Kidney tubule cell (primary cell): ENCODE results near the gene ACTBL2.
"Not testable (repeated sequence)": the region's sequence is repeated elsewhere in the genome, so short reads cannot be mapped to it uniquely, and the experiment has no call there.

Source experiments
- DNase-seq: peaks from one replicate; pipeline ENCODE4 v3.0.0-alpha.2; 2018; ENCODE audit warnings: low spot score

The ACTBL2 gene

GRCh38 chr5:57494104-57495098 lies 11.8 kb upstream of the ACTBL2 start:
- DNase-seq: peak; percentile 97

- peak; percentile 83 for DNase-seq
These were observed 10.4 kb upstream of the ACTBL2 start for GRCh38 chr5:57493034-57493433.

- peak; percentile 18 for DNase-seq
These were observed 10.0 kb upstream of the ACTBL2 start for GRCh38 chr5:57492632-57493031.

- DNase-seq: no peak
These were observed 8.9 kb upstream of the ACTBL2 start for GRCh38 chr5:57491369-57491965.

GRCh38 chr5:57488215-57488955 lies 5.8 kb upstream of the ACTBL2 start:
- DNase-seq: peak; percentile 80

- DNase-seq: no peak
These were observed 3.5 kb upstream of the ACTBL2 start for GRCh38 chr5:57486027-57486602.

GRCh38 chr5:57478826-57479225 lies 3.8 kb downstream of the ACTBL2 start:
- DNase-seq: peak; percentile 59

GRCh38 chr5:57476601-57477056 lies 6.0 kb downstream of the ACTBL2 start:
- no peak for DNase-seq

GRCh38 chr5:57470339-57470738 lies 12.3 kb downstream of the ACTBL2 start:
- DNase-seq: no peak

GRCh38 chr5:57468481-57469163 lies 14.0 kb downstream of the ACTBL2 start:
- DNase-seq: no peak

- no peak for DNase-seq
These were observed 16.1 kb downstream of the ACTBL2 start for GRCh38 chr5:57466544-57466943.

GRCh38 chr5:57460056-57460455 lies 22.6 kb downstream of the ACTBL2 start:
- not testable (repeated sequence) for DNase-seq

GRCh38 chr5:57458443-57458842 lies 24.2 kb downstream of the ACTBL2 start:
- DNase-seq: no peak

- DNase-seq: no peak
These were observed 26.0 kb downstream of the ACTBL2 start for GRCh38 chr5:57456531-57457135.

- DNase-seq: no peak
These were observed 26.8 kb downstream of the ACTBL2 start for GRCh38 chr5:57455511-57456455.

GRCh38 chr5:57454896-57455295 lies 27.7 kb downstream of the ACTBL2 start:
- no peak for DNase-seq

GRCh38 chr5:57453728-57454127 lies 28.9 kb downstream of the ACTBL2 start:
- DNase-seq: no peak

- no peak for DNase-seq
These were observed 29.7 kb downstream of the ACTBL2 start for GRCh38 chr5:57452885-57453284.

GRCh38 chr5:57450991-57451876 lies 31.4 kb downstream of the ACTBL2 start:
- DNase-seq: peak; percentile 87
